Adrenal gland (tissue), 12 donors: ENCODE results near the gene GFOD2. TPM values are rescaled to one million over a fixed set of nuclear protein-coding genes. Genes with fewer than 3 reads are reported as not detected.

ENCODE experiments used
- DNase-seq, 7 donors: peaks; one replicate each; pipeline ENCODE4 v3.0.0-alpha.2; 2019 to 2020
- H3K27ac ChIP-seq, 5 donors: fragments of 200-600 bp; sonication (generic) in 4 of 5; 1 replicate in 3 of 5; 2 replicates in 2 of 5; pipeline versions ENCODE4 v1.5.1 to v1.8.0; 2016 to 2020; ENCODE audit warnings: mild to moderate bottlenecking in 1 of 5
- H3K27me3 ChIP-seq: fragments of 200-600 bp; 2 replicates; pipeline ENCODE4 v1.8.0; 2021
- H3K36me3 ChIP-seq, 2 donors: fragments of 200-600 bp; replicated peaks in 1 of 2; 1 replicate in 1 of 2; 2 replicates in 1 of 2; pipeline versions ENCODE4 v1.5.1 to v1.8.0; 2018 to 2022
- H3K4me1 ChIP-seq, 2 donors: fragments of 200-600 bp; replicated peaks in 1 of 2; 1 replicate in 1 of 2; 2 replicates in 1 of 2; pipeline versions ENCODE4 v1.5.1 to v1.8.0; 2018 to 2021
- H3K4me3 ChIP-seq, 4 donors: fragments of 200-600 bp; sonication (generic) in 3 of 4; one replicate each; pipeline ENCODE4 v1.5.1; 2016 to 2018
- H3K9me3 ChIP-seq, 3 donors: fragments of 200-600 bp; sonication (generic) in 1 of 3; replicated peaks in 1 of 3; 1 replicate in 2 of 3; 2 replicates in 1 of 3; pipeline versions ENCODE4 v1.5.1 to v1.8.0; 2016 to 2021
- CTCF ChIP-seq, 6 experiments: fragments of 450-650 bp in 4 of 6; fragments of 200-600 bp in 2 of 6; sonication (generic) in 1 of 6; IDR thresholded peaks; 1 replicate in 5 of 6; 2 replicates in 1 of 6; pipeline versions ENCODE4 v1.5.1 to v1.8.0; 2016 to 2021; ENCODE audit warnings: antibody characterized with exemption in 6 of 6, mild to moderate bottlenecking in 2 of 6, moderate library complexity in 1 of 6
- POLR2A ChIP-seq, 2 donors: fragments of 450-650 bp; IDR thresholded peaks; one replicate each; pipeline ENCODE4 v1.6.1; 2017; ENCODE audit warnings: antibody characterized with exemption in 2 of 2, mild to moderate bottlenecking in 2 of 2, moderate library complexity in 1 of 2
- WGBS, 4 donors: extraction: QIAGEN DNeasy Blood & Tissue Kit in 2 of 4; methylation state at CpG; one replicate each; pipeline versions ENCODE4 v1.1.5 to v1.1.7; 2013 to 2017; 5-methylcytosine and 5-hydroxymethylcytosine counted together
- intact Hi-C, 2 donors: fragments of 100-400 bp; cut with DNase I; formaldehyde crosslinking; loops; one replicate each; pipeline versions ENCODE4 v1.14.1 to v1.15.0; 2022 to 2023
- polyA plus RNA-seq, 3 donors: library from polyadenylated mRNA; stranded (reverse); fragments of 200-250 nt in 2 of 3; fragments of 350-450 nt in 1 of 3; fragmentation: Illumina TruSeq in 1 of 3; extraction: RNeasy Lipid Tissue Mini Kit (QIAGEN cat#74804) in 1 of 3; gene quantifications; one replicate each; pipeline ENCODE4 v1.2.3, GENCODE V29; 2013 to 2014
- total RNA-seq, 9 donors: library from RNA; depleted of rRNA in 4 of 9; stranded (reverse); fragments of >200 nt in 4 of 9; fragments of 120-200 nt in 1 of 9; fragmentation: NEBNext Ultra II Directional in 1 of 9; extraction: Animal tissue kit (Norgen Biotek cat#: 25700) in 1 of 9; gene quantifications; one replicate each; pipeline versions ENCODE4 v1.1.0 to v1.2.4, GENCODE V29; 2013 to 2023
- donor health status: healthy with polysubstance abuse.
- donor health status: Bipolar disorder and iron deficiency.
- donor health status: DM: yes; HTN: yes; CAD: no.
- donor health status: DM: no; HTN: no; CAD: no.
- donor health status: DM: no; HTN: no; CAD: no.
- donor health status: DM: yes; HTN: yes; CAD: no.

GFOD2 gene
- total and polyA plus RNA-seq, 12 donors = 14.2 to 43.5 (median 16.7) TPM

GRCh38 chr16:67685388-67686112, 33.6 kb downstream of the GFOD2 start:
- WGBS, 4 donors = 85 to 91% (median 88%) methylated on average over 17 of the region's 17 CpGs
- H3K4me1 ChIP-seq = no peaks in the 10 kb centered on the region
- peak overlapping the region in 1 of 5 donors; percentile 56 for H3K27ac ChIP-seq
- no peak for DNase-seq
- intact Hi-C loops = no loop called here
- no peaks in the 10 kb centered on the region for H3K27me3 ChIP-seq
- H3K9me3 ChIP-seq = no peaks in the 10 kb centered on the region
- peaks cover 0 to 29% of the 10 kb centered on the region in 2 donors for H3K36me3 ChIP-seq
- TF ChIP-seq POLR2A (IDR thresholded peaks at IDR 0.05) = no peak
- no peak for TF ChIP-seq CTCF (IDR thresholded peaks at IDR 0.05)
- no peak overlapping the region for H3K4me3 ChIP-seq

GRCh38 chr16:67683767-67684166, 35.3 kb downstream of the GFOD2 start:
- intact Hi-C loops = no loop called here
- WGBS, 4 donors = 90 to 96% (median 94%) methylated on average over 4 of the region's 4 CpGs
- H3K9me3 ChIP-seq = no peaks in the 10 kb centered on the region
- H3K27me3 ChIP-seq = no peaks in the 10 kb centered on the region
- no peaks in the 10 kb centered on the region for H3K4me1 ChIP-seq
- H3K4me3 ChIP-seq = no peak overlapping the region
- no peak overlapping the region for H3K27ac ChIP-seq
- no peak for DNase-seq
- TF ChIP-seq POLR2A (IDR thresholded peaks at IDR 0.05) = no peak
- no peak for TF ChIP-seq CTCF (IDR thresholded peaks at IDR 0.05)
- peaks cover 0 to 29% of the 10 kb centered on the region in 2 donors for H3K36me3 ChIP-seq

GRCh38 chr16:67679935-67680897, 38.9 kb downstream of the GFOD2 start:
- H3K36me3 ChIP-seq = peaks cover 0 to 30% of the 10 kb centered on the region in 2 donors
- no peak overlapping the region for H3K4me3 ChIP-seq
- DNase-seq = no peak
- no peak overlapping the region for H3K27ac ChIP-seq
- intact Hi-C loops = loop anchor here (10.0 kb wide), 3 partner anchors 135 to 355 kb away; no protein-coding TSS in a partner anchor
- WGBS, 4 donors = 89 to 94% (median 93%) methylated on average over 10 of the region's 10 CpGs
- H3K9me3 ChIP-seq = no peaks in the 10 kb centered on the region
- no peaks in the 10 kb centered on the region for H3K4me1 ChIP-seq
- no peak for TF ChIP-seq POLR2A (IDR thresholded peaks at IDR 0.05)
- no peaks in the 10 kb centered on the region for H3K27me3 ChIP-seq

- Histone ChIP-seq H3K9me3 (no peaks in the 10 kb centered on the region), H3K36me3 (peaks cover 0 to 19% of the 10 kb centered on the region in 2 donors), H3K4me3 (no peak overlapping the region), H3K27me3 (no peaks in the 10 kb centered on the region), H3K27ac (no peak overlapping the region), H3K4me1 (peaks cover 9 to 12% of the 10 kb centered on the region in 2 donors)
- no peak for TF ChIP-seq CTCF (IDR thresholded peaks at IDR 0.05)
- no peak for TF ChIP-seq POLR2A (IDR thresholded peaks at IDR 0.05)
- no peak for DNase-seq
- WGBS, 4 donors = 82 to 93% (median 89%) methylated on average over 12 of the region's 12 CpGs
- intact Hi-C loops = loop anchor here (10.0 kb wide), 3 partner anchors 136 to 356 kb away; no protein-coding TSS in a partner anchor
Measured at GRCh38 chr16:67678354-67679023, 40.6 kb downstream of the GFOD2 start.
